Stomach smooth muscle (tissue), 2 donors: ENCODE measurements around the gene KNCN.
A peak's percentile ranks its signal among the peaks of the same experiment; 100 is the strongest.

Source experiments
- H3K27ac ChIP-seq: one replicate; pipeline ENCODE4 v1.7.0; 2013; ENCODE audit warnings: mild to moderate bottlenecking, low read length, inconsistent platforms
- H3K27me3 ChIP-seq, 2 donors: one replicate each; pipeline ENCODE4 v1.7.0; 2013; ENCODE audit warnings: low read length in 2 of 2; ENCODE audit not compliant: insufficient read depth in 2 of 2, control insufficient read depth in 1 of 2
- H3K36me3 ChIP-seq, 2 donors: one replicate each; pipeline ENCODE4 v1.7.0; 2013; ENCODE audit warnings: low read length in 2 of 2; ENCODE audit not compliant: control insufficient read depth in 2 of 2, insufficient read depth in 2 of 2
- H3K4me1 ChIP-seq: one replicate; pipeline ENCODE4 v1.7.0; 2013; ENCODE audit warnings: low read length; ENCODE audit not compliant: control insufficient read depth, insufficient read depth
- H3K4me3 ChIP-seq, 2 donors: one replicate each; pipeline ENCODE4 v1.7.0; 2013; ENCODE audit warnings: low read length in 2 of 2
- H3K9ac ChIP-seq, 2 donors: one replicate each; pipeline ENCODE4 v1.7.0; 2013; ENCODE audit warnings: low read length in 2 of 2, mild to moderate bottlenecking in 1 of 2
- H3K9me3 ChIP-seq, 2 donors: one replicate each; pipeline ENCODE4 v1.7.0; 2013; ENCODE audit warnings: low read length in 2 of 2; ENCODE audit not compliant: control insufficient read depth in 2 of 2
- donor health status: healthy.
- donor health status: Pancreatic carcinoma.

KNCN gene

GRCh38 chr1:46551597-46552095 lies at the start of gene KNCN:
Gene KNCN (minus strand): TSS chr1:46551647. CDS start chr1:46551215, 432 bp downstream.
- Histone ChIP-seq H3K9me3 (no peaks in the 10 kb centered on the region), H3K4me1 (peaks cover 9% of the 10 kb centered on the region), H3K9ac (no peak within 1 kb of the TSS), H3K27ac (no peak within 1 kb of the TSS), H3K4me3 (no peak within 1 kb of the TSS), H3K36me3 (no peaks in the 10 kb centered on the region), H3K27me3 (peaks cover 0 to 2% of the 10 kb centered on the region in 2 donors)

- Histone ChIP-seq H3K4me1 (peaks cover 18% of the 10 kb centered on the region), H3K36me3 (no peaks in the 10 kb centered on the region), H3K9me3 (no peaks in the 10 kb centered on the region), H3K27ac (peak overlapping the region; percentile 31), H3K27me3 (no peaks in the 10 kb centered on the region), H3K9ac (no peak overlapping the region), H3K4me3 (no peak overlapping the region)
Measured at GRCh38 chr1:46599059-46599970, 47.9 kb upstream of the KNCN start.

GRCh38 chr1:46596846-46597245 lies 45.4 kb upstream of the KNCN start:
- Histone ChIP-seq H3K4me1 (peaks cover 7% of the 10 kb centered on the region), H3K36me3 (peaks cover 13 to 16% of the 10 kb centered on the region in 2 donors), H3K27me3 (no peaks in the 10 kb centered on the region), H3K4me3 (no peak overlapping the region), H3K9ac (no peak overlapping the region), H3K9me3 (no peaks in the 10 kb centered on the region), H3K27ac (no peak overlapping the region)

GRCh38 chr1:46596036-46596435 lies 44.6 kb upstream of the KNCN start:
- Histone ChIP-seq H3K4me1 (peaks cover 7% of the 10 kb centered on the region), H3K36me3 (peaks cover 20 to 24% of the 10 kb centered on the region in 2 donors), H3K4me3 (no peak overlapping the region), H3K9ac (no peak overlapping the region), H3K27ac (no peak overlapping the region), H3K9me3 (no peaks in the 10 kb centered on the region), H3K27me3 (no peaks in the 10 kb centered on the region)

- Histone ChIP-seq H3K27me3 (no peaks in the 10 kb centered on the region), H3K4me3 (no peak overlapping the region), H3K9me3 (no peaks in the 10 kb centered on the region), H3K9ac (no peak overlapping the region), H3K27ac (no peak overlapping the region), H3K36me3 (peaks cover 28 to 32% of the 10 kb centered on the region in 2 donors), H3K4me1 (peaks cover 7% of the 10 kb centered on the region)
Measured at GRCh38 chr1:46595127-46595526, 43.7 kb upstream of the KNCN start.

GRCh38 chr1:46594063-46594462 lies 42.6 kb upstream of the KNCN start:
- Histone ChIP-seq H3K9me3 (no peaks in the 10 kb centered on the region), H3K27me3 (no peaks in the 10 kb centered on the region), H3K36me3 (peaks cover 37 to 40% of the 10 kb centered on the region in 2 donors), H3K9ac (no peak overlapping the region), H3K4me1 (peaks cover 4% of the 10 kb centered on the region), H3K4me3 (no peak overlapping the region), H3K27ac (no peak overlapping the region)

GRCh38 chr1:46592823-46593222 lies 41.4 kb upstream of the KNCN start:
- H3K4me1 ChIP-seq = no peaks in the 10 kb centered on the region
- H3K9me3 ChIP-seq = no peaks in the 10 kb centered on the region
- H3K36me3 ChIP-seq = peaks cover 41 to 42% of the 10 kb centered on the region in 2 donors
- H3K9ac ChIP-seq = no peak overlapping the region
- H3K27me3 ChIP-seq = no peaks in the 10 kb centered on the region
- no peak overlapping the region for H3K4me3 ChIP-seq
- peak overlapping the region; percentile 11 for H3K27ac ChIP-seq

- no peak overlapping the region for H3K9ac ChIP-seq
- H3K9me3 ChIP-seq = no peaks in the 10 kb centered on the region
- H3K27me3 ChIP-seq = no peaks in the 10 kb centered on the region
- no peaks in the 10 kb centered on the region for H3K4me1 ChIP-seq
- no peak overlapping the region for H3K4me3 ChIP-seq
- H3K27ac ChIP-seq = no peak overlapping the region
- peaks cover 52 to 55% of the 10 kb centered on the region in 2 donors for H3K36me3 ChIP-seq
Measured at GRCh38 chr1:46589529-46589928, 38.1 kb upstream of the KNCN start.

- Histone ChIP-seq H3K9ac (no peak overlapping the region), H3K9me3 (no peaks in the 10 kb centered on the region), H3K4me3 (no peak overlapping the region), H3K27ac (no peak overlapping the region), H3K4me1 (no peaks in the 10 kb centered on the region), H3K36me3 (peaks cover 50 to 64% of the 10 kb centered on the region in 2 donors), H3K27me3 (no peaks in the 10 kb centered on the region)
Measured at GRCh38 chr1:46587069-46587468, 35.6 kb upstream of the KNCN start.

- no peak overlapping the region for H3K27ac ChIP-seq
- H3K9me3 ChIP-seq = no peaks in the 10 kb centered on the region
- H3K36me3 ChIP-seq = peaks cover 38 to 55% of the 10 kb centered on the region in 2 donors
- H3K4me1 ChIP-seq = no peaks in the 10 kb centered on the region
- no peak overlapping the region for H3K4me3 ChIP-seq
- no peaks in the 10 kb centered on the region for H3K27me3 ChIP-seq
- no peak overlapping the region for H3K9ac ChIP-seq
Measured at GRCh38 chr1:46585312-46585938, 34.0 kb upstream of the KNCN start.
